Right lobe of liver (tissue), 6 donors: ENCODE data around the gene TTLL6. TPM values are rescaled to one million over a fixed set of nuclear protein-coding genes. Genes with fewer than 3 reads are reported as not detected.
A peak's percentile ranks its signal among the peaks of the same experiment; 100 is the strongest.

Source experiments
- ATAC-seq, 4 donors: fragments of 200-7000 bp; cut with Tn5 transposase; one replicate each; pipeline ENCODE4 v1.9.1; 2020; ENCODE audit warnings: mild to moderate bottlenecking in 4 of 4, moderate library complexity in 4 of 4
- DNase-seq, 3 donors: peaks; one replicate each; pipeline ENCODE4 v3.0.0-alpha.2; 2020
- H3K27ac ChIP-seq, 3 donors: fragments of 200-600 bp; one replicate each; pipeline ENCODE4 v1.8.0; 2022
- H3K27me3 ChIP-seq, 2 donors: fragments of 200-600 bp; one replicate each; pipeline ENCODE4 v1.8.0; 2022
- H3K36me3 ChIP-seq, 4 donors: fragments of 200-600 bp; sonication (generic) in 1 of 4; one replicate each; pipeline versions ENCODE4 v1.5.1 to v1.8.0; 2017 to 2022; ENCODE audit warnings: control low read depth in 1 of 4
- H3K4me1 ChIP-seq, 4 donors: fragments of 200-600 bp; sonication (generic) in 1 of 4; one replicate each; pipeline versions ENCODE4 v1.5.1 to v1.8.0; 2017 to 2022; ENCODE audit warnings: control low read depth in 1 of 4
- H3K4me3 ChIP-seq, 3 donors: fragments of 200-600 bp; one replicate each; pipeline ENCODE4 v1.8.0; 2022
- H3K9me3 ChIP-seq, 4 donors: fragments of 200-600 bp; sonication (generic) in 1 of 4; one replicate each; pipeline versions ENCODE4 v1.5.1 to v1.8.0; 2017 to 2022; ENCODE audit warnings: control low read depth in 1 of 4
- POLR2A ChIP-seq: fragments of 450-650 bp; IDR thresholded peaks from one replicate; pipeline ENCODE4 v1.6.1; 2017; ENCODE audit warnings: antibody characterized with exemption, mild to moderate bottlenecking
- WGBS: methylation state at CpG from one replicate; pipeline ENCODE4 v1.1.6; 2018; ENCODE audit warnings: low coverage, low lambda C conversion rate; ENCODE audit not compliant: insufficient coverage; ENCODE audit errors: missing lambda C conversion rate; 5-methylcytosine and 5-hydroxymethylcytosine counted together
- intact Hi-C, 2 donors: fragments of 100-400 bp; cut with DNase I; formaldehyde crosslinking; loops; one replicate each; pipeline versions ENCODE4 v1.11.2 to v1.14.1; 2022
- total RNA-seq, 6 experiments: library from RNA; depleted of rRNA in 2 of 6; stranded (reverse); fragments of >200 nt in 2 of 6; fragmentation: NEBNext Ultra II Directional in 3 of 6; extraction: Animal tissue kit (Norgen Biotek cat#: 25700) in 3 of 6; gene quantifications; one replicate each; pipeline versions ENCODE4 v1.1.0 to v1.2.4, GENCODE V29; 2016 to 2023
- TF ChIP-seq, protein P1 (sequence below), 4 donors: fragments of 200-600 bp in 3 of 4; fragments of 450-650 bp in 1 of 4; IDR thresholded peaks; one replicate each; pipeline versions ENCODE4 v1.5.1 to v1.8.0; 2016 to 2022; ENCODE audit warnings: antibody characterized with exemption in 4 of 4, mild to moderate bottlenecking in 2 of 4
- donor health status: DM: no; HTN: yes; CAD: no.
- donor health status: DM: no; HTN: no; CAD: no.
- donor health status: DM: no; HTN: no; CAD: no.
- donor health status: DM: no; HTN: yes; CAD: no.
- donor health status: DM: no; HTN: yes; CAD: no.

TTLL6 gene
- total RNA-seq, 6 experiments from 2014 or later, result 0.12 TPM; not detected in 5

DNA sequence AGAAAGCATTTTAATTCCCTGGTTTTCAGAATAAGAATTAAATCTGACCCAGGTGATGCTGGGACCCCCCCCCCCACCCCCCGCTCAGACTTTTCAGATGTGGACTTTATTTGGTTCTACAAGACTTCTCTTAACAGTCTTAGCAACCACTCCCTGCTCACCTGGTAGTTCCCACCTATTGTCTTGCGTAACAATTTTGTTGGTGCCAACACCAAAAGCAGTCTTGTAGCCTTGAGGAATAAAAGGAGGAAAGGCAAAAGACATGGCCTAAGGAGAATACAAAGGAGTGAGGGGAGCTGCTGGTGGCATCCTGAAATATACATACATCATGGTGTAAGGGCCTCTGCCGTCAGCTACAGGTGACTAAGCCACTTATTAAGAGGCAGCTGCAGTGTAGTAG, 5.0 kb downstream of the TTLL6 start:
- WGBS, result 73% methylated on average over 3 of the region's 3 CpGs
- no peak for ATAC-seq
- intact Hi-C loops, result no loop called here
- TF ChIP-seq, protein P1, sequence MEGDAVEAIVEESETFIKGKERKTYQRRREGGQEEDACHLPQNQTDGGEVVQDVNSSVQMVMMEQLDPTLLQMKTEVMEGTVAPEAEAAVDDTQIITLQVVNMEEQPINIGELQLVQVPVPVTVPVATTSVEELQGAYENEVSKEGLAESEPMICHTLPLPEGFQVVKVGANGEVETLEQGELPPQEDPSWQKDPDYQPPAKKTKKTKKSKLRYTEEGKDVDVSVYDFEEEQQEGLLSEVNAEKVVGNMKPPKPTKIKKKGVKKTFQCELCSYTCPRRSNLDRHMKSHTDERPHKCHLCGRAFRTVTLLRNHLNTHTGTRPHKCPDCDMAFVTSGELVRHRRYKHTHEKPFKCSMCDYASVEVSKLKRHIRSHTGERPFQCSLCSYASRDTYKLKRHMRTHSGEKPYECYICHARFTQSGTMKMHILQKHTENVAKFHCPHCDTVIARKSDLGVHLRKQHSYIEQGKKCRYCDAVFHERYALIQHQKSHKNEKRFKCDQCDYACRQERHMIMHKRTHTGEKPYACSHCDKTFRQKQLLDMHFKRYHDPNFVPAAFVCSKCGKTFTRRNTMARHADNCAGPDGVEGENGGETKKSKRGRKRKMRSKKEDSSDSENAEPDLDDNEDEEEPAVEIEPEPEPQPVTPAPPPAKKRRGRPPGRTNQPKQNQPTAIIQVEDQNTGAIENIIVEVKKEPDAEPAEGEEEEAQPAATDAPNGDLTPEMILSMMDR (IDR thresholded peaks at IDR 0.05), result no peak
- no peak for TF ChIP-seq POLR2A
- Histone ChIP-seq H3K4me3 (no peak overlapping the region), H3K27ac (no peak overlapping the region), H3K27me3 (no peaks in the 10 kb centered on the region), H3K36me3 (no peaks in the 10 kb centered on the region), H3K9me3 (no peaks in the 10 kb centered on the region), H3K4me1 (peaks cover 0 to 3% (median 0%) of the 10 kb centered on the region in 4 donors)
- DNase-seq, result no peak

DNA sequence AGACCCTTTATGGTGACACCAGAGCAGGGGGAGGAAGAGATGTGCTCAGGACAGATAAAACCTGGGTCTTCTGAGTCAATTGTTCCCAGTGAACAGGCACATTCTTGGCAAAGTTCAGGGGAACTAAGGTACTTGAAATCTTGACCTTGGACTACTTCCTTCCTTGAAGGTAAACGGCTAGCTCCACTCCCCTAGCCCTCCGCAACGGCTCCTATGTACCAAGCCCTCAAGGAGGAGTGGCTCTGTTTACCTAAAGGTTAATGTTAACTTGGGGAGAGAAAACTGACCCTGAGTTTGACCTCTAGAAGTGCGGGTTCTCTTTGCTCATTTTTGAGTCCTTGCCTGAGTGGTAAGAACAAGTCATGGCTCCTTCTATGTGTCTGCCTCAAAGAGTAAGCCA, 7.8 kb downstream of the TTLL6 start:
- Histone ChIP-seq H3K4me3 (no peak overlapping the region), H3K9me3 (no peaks in the 10 kb centered on the region), H3K27me3 (no peaks in the 10 kb centered on the region), H3K36me3 (no peaks in the 10 kb centered on the region), H3K4me1 (peaks cover 0 to 3% (median 0%) of the 10 kb centered on the region in 4 donors), H3K27ac (no peak overlapping the region)
- ATAC-seq (peak in 1 of 4 donors; percentile 38), DNase-seq (no peak)
- intact Hi-C loops, result loop anchor here in 1 of 2 donors (5.0 kb wide), 1 partner anchor 68 kb away; no protein-coding TSS in a partner anchor
- TF ChIP-seq, protein P1 (IDR thresholded peaks at IDR 0.05), result no peak
- 13% methylated on average over 3 of the region's 4 CpGs for WGBS

DNA sequence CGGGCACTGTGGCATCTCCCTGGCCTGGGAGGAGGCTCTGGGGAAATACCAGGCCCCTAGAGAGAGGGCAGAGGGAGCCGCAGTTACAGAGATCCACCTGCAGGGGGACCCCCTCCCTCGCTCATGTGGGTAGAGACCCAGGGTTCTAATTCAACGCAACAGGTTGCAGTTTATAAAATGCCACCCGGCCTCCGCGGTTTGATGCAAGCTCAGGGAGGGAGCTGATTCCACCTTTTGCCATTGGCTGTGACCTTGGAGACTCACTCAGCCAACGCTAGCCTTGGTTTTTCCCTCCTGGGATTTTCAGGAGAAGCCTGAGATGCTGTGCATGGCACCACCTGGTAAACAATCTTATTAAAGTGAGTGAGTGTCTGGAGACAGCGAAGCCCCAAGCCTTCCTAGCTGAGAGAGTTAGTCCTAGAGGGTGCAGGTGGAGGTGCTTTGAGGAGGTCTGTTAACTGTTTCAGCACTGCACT, 12.1 kb downstream of the TTLL6 start:
- no peak overlapping the region for H3K4me3 ChIP-seq
- no peak overlapping the region for H3K27ac ChIP-seq
- 7% methylated on average over 5 of the region's 9 CpGs for WGBS
- peak; percentile 89 to 90 (median 90) for ATAC-seq
- DNase-seq, result peak; percentile 58 to 69 (median 66)
- no peaks in the 10 kb centered on the region for H3K9me3 ChIP-seq
- no peak for TF ChIP-seq POLR2A
- TF ChIP-seq, protein P1 (IDR thresholded peaks at IDR 0.05), result peak; percentile 83 to 95 (median 91)
- H3K27me3 ChIP-seq, result no peaks in the 10 kb centered on the region
- no peaks in the 10 kb centered on the region for H3K36me3 ChIP-seq
- H3K4me1 ChIP-seq, result peaks cover 0 to 25% (median 12%) of the 10 kb centered on the region in 4 donors
- intact Hi-C loops, result loop anchor here in 1 of 2 donors (5.0 kb wide), 1 partner anchor 72 kb away; no protein-coding TSS in a partner anchor

DNA sequence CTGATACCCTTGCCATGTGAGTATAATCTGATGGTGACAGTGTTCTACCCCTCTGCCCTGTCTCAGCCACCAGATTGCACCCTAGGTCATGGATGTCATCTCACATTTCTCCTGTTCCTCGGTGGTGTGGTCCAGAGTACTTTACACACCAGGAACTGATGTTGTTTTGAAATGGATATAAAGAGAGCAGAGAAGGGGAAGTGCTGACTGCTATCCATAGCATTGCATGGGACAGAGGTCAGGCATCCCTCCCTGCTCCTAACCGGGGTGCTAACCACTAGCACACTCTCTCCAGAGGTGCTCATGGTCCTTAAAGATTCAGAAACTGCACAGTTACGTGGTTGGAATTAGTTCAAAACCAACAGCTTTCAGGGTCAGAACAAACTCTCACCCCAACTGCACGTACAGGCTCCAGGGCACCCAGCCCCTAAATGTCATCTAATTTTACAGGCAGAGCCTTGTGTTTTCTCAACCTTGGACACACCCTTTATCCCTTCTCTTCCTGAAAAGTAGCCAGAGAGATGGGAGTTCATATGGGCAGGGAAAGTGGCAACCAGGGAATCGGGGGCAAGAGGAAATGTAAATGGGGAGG, 16.3 kb downstream of the TTLL6 start:
- Histone ChIP-seq H3K4me3 (no peak overlapping the region), H3K27ac (no peak overlapping the region), H3K36me3 (no peaks in the 10 kb centered on the region), H3K27me3 (no peaks in the 10 kb centered on the region), H3K9me3 (no peaks in the 10 kb centered on the region), H3K4me1 (peaks cover 0 to 50% (median 25%) of the 10 kb centered on the region in 4 donors)
- no peak for DNase-seq
- 41% methylated on average over 4 of the region's 5 CpGs for WGBS
- TF ChIP-seq POLR2A, result no peak
- TF ChIP-seq, protein P1 (IDR thresholded peaks at IDR 0.05), result no peak
- no peak for ATAC-seq
- intact Hi-C loops, result no loop called here
